HG03108 (cell line): ENCODE measurements around the gene PIEZO1.

ENCODE experiments used
- ATAC-seq: cut with Tn5 transposase; IDR thresholded peaks from one replicate; pipeline ENCODE4 v1.9.1; 2021; ENCODE audit warnings: moderate library complexity; ENCODE audit not compliant: unreplicated experiment

The PIEZO1 gene

DNA sequence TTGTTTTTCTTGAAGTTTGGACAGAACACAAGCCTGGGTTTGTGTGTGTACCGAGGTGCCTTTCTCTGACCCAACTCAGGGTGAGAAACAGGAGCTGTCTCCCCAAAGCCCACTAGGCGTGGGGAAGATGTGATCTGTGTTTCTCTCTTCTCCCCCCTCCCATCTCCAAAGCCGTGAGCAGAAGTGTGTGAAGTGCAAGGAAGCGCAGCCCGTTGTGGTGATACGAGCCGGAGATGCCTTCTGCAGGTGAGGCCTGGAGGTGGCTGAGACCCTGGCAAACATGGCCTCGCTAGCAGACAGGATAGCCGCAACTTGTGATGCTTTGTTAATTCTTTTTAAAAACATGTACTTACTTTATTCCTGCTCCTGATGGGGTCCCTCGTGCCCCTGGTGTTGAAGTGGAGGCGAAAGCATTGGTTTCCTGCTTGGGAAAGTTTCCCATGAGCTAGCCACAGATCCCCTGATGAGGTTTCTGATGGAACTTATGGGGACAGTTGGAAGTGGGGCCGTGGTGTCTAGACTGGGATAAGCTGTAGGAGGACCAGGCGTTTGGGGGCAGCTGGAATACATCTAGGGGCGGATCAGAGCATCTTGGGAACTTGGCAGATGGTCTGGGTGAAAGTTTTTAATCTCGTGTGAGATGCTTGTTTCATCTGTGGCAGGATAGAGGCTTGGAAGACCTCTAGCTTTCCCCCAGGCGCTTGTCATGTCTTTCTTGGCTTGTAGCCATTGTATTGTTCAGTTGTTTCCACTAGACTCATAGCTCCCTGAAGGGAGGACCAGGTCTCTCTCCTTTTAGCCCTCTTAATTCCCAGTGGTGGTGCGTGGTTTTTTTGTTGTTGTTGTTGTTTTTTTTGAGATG, 77.8 kb downstream of the PIEZO1 start:
- no peak for ATAC-seq

DNA sequence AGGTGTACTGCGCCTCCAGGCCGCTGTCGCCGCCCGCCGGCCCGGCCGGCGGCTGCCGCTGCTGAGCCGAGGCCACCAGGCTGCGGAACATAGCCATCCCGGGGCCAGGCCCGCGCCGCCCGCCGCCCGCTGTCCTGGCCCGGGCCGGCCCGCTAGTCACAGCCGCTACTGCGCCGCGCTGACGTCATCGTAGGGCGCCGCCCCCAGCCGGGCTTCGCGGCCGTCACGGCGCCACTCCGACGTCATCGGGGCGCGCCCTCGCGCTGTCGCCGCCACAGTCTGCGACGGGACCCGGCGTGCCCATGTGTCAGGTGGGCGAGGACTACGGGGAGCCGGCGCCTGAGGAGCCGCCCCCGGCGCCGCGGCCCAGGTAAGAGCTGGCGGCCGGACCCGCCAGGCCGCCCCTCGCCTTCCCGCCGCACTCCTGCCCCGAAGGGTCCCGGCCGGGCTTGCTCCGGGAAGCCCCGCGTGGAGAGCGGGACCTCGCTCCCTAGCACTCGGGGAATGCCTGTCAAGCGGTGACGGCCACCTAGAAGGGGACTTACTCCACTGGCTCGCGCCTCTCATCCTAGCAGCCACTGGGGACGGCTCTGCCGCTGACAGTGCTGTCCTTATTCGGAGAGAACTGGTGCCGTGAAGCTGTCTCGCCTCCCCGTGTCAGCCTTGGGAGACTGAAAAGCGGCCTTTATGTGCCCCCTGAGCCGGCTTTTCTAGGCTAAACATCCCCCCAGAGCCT, 78.6 kb downstream of the PIEZO1 start, which contains the start of the genes CTU2 and RNF166:
CTU2 (plus strand) TSS at position 275 of the 736 bp plus-strand sequence; CDS start at position 303, 28 bp downstream.
RNF166 (minus strand) TSS at position 180 of the 736 bp plus-strand sequence; CDS start at position 97, 83 bp downstream.
- ATAC-seq = peak; percentile 46

DNA sequence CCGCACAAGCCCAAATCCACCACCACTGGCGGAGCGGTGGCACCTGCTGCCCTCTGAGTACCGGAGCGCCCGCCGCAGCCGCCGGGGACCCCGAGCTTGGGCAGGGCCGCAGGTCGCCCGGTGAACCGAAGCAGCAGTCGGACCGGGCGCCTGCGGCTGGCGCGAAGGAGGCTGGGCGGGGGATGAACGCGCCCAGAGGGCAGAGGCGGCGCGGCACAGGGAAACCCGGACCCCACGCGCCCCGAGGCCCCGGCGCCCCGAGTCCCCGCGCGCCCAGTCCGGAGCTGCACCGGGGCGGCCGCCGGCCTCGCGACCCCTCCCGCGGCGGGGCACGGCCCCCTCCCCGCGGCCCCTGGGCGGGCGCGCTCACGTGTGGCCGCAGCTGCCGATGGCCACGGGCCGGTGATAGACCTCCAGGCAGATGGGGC, 79.2 kb downstream of the PIEZO1 start:
- ATAC-seq = peak; percentile 6

DNA sequence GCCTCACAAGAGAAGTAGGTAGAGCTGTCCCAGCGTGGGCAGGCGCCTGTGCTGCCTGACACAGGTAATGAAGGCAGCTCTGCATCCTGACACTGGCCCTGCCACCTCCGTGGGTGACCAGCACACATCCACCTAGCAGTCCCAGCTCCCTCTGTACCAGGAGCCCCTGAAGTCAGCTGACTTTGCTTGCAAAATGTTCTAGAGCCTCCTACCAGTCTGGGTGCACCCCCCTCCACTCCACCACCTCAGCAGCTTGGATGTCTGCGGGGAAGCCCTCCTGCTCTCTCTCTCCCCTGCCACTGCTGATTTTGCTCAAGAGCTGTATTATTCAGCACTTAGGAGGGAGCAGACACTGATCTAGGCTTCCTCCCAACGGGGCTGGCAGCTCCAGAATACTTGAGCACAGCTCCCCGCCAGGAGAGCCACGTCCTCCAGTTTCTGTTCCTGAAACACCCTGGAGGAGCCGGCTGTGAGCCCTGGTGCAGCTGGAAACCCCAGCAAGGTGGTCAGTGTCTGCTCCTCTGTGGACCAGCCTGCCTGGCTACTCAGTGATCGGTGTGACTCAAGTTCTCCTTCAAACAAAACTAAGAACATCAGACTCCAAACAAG, 79.8 kb downstream of the PIEZO1 start:
- no peak for ATAC-seq

DNA sequence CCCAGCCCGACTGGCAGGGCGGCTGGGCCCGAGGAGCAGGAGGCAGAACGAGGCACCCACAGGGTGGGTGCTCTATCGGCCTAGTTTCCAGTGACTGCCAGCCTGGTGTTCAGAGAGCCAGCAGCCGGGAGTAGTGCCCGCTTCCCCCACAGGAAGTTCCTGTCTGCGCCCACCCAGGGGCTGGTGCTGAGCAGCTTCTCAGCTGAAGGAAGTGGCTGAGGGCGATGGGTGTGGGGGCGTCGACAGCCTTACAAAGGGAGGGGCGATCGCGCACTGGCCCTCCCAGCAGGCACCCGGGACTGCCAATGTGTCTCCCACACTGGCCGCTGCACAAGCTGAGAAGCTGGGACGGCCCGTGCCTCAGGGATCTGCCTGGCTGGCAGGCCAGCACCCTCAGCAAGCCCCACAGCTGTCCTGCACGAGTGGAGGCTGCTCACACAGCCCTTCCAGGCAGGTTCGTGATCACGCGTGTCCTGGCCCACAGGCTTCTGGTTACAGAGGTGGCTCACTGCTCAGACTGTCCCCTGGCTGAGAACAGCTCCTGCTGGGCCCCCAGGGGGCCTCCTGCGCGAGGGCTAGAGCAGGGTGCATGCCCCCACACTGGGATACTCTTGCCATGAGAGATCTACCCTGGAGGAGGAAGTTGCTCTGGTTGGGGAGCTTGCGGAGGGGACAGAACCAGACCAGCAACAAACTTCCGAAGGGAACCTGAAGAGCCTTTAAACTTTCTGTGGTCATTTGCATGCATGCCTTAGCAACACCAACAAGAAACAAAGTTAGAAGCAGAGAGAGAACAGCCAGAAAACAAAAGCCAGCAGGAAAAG, 81.3 kb downstream of the PIEZO1 start:
- no peak for ATAC-seq

DNA sequence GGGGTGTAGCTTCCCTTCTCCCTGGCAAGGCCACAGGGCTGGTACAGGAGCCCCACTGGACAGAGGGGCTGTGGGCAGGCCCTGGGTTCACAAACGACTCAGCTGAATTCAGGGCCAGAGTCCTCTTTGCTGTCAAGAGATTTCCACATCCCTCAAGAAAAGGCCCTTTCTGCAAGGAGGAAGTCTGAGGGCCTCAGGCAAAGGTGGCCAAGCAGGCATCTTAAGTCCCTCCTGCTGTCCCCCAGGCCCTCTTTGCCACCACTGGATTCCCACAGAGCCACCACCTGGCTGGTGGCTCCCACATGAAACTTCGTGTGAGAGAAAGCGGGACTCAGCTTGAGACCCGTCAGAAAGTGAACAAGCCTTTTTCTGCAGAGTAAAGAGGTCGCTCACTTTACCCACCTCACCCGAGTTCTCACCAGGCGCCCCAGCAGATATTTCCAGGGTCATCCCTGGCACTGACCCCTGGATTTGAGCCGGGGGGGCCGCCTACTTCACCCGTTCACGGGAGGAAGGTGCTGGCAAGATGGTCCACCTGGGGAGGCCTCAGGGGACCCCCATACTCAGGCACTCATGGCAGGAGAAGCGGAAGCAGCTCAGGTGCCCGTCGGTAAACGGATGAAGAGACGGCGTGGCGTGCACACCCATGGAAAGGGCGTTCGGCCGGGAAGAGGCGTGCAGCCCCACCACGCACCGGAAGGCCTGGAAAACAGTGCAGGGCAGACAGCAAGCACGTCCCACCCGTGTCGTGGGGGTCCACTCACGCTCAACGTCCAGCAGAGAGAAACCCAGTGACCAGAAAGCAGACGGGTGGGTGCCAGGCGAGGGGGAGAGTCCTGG, 82.4 kb downstream of the PIEZO1 start:
- no peak for ATAC-seq

DNA sequence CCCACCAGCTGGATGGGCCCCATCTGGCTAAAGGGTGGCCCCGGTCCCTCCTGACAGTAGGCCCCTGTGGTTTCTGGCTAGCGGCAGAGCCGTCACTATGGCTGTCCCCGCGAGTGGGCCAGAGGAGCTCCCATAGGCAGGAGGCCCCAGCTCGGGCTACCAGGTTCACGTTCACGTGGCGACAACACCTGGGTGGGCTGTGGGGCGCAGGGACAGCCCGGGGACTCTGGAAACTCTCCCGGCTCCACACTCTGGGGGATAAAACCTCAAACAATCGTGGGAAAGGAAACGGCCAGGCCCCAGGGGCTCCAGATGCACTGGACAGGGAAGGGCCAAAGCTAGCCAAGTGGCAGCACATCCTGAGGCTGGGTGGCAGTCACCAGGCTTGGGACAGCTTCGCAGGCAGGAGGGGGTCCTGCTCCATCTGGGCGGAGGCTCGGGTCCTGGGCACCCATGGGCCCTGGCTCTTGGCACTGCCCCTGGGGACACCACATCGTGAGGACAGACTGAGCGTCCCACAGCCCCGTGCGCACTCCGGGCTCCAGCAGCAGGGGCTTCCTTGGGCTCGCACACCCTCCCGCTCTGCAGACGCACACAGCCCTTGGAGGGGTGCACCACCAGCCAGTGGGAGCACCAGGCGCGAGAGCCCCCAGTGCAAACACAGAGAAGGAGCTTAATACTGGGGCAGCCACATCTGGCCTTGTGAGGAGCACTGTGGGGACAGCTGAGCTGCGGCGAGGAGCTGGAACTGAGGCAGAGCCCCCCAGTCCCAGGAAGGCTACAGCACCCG, 83.2 kb downstream of the PIEZO1 start:
- ATAC-seq = no peak

DNA sequence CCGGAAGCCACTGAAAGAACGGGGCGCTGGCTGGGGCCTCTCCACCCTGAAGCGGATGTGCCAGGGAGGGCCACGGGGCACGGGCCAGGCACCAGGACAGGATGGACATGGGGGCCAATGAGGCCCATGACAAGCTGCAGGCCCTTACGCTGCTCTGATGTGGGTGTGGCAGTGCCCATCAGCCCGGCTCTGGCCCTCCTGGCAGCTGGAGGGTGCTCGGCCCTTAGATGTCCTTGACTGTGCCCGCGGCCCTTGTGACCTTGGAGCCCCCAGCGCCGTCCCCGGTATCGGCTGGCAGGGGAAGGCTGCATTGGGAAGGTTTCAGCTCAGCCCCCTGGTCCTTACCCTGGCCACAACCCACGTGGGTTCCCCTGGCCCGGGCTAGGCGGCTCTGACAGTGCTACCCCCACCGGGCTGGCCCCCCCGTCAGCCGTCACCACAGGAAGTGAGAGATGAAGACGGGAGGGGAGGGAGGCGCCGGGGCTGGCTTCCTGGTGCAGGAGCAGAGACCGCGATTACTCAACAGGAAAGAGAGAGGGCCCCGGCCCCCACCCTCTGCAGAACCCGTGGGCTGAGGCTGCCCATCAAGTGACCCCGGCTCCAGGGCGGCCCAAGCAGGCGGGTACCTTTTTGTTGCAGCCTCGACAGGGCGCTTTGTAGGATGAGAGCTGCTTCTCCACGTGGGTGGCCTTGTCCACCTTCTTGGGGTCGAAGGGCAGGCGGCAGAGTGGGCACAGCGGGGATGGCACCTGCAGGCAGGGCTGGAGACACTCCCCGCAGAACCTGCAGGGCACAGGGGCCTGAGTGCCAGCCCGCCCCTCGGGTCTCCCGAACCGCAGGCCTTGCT, 84.2 kb downstream of the PIEZO1 start:
- ATAC-seq = peak; percentile 49

DNA sequence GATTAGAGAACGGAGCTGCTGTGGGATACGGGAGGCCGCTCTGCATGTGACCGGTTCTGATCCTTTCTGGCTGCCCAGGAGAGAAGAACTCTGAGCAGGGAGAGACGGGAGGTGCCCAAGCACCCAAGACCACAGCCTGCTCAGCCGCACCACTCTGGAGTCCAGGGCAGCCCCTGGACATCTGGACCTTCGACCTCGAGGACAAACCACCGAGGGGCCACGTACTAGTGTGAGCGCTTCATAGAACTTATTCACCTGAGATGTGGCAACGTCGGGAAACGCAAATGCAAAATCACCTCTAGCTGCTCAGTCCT, 84.7 kb downstream of the PIEZO1 start:
- no peak for ATAC-seq

DNA sequence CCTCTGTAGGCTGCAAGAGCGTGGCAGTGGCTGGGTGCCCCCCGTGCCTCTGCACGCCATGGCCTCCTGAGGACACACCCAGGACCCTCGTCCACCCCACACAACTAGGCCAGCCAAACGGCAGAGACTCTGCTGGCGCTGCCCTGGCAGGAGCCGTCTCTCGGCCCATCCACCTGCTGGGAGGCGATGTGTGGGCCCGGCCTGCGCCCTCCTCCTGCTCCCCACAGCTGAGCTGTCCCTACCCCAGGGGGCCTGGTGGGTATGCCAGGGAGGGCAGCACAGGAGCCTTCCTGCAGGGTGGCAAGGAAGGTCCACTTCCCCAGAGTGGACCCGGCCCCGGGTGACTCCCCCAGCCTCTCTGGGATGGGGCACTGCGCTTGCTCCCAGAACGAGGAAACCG, 85.8 kb downstream of the PIEZO1 start:
- ATAC-seq = no peak

DNA sequence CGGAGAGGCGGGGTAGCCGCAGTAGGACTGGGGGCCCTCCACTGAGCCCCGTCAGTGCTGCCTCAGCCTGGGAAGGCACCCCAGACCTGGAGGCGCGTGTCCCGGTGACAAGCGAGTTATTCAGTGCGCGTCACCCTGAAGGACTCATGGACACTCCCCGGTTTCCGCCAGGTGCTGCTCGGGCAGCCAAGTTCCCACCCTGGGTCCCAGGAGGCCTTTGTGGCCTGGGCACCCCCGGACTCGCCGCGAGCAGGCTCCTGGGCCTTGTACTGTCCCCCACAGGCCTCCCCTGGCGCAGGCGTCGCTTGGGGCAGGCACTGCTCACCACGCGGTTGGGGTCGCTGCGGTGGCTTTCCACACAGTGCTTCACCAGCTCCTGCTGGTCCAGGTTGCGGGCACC, 86.4 kb downstream of the PIEZO1 start:
- ATAC-seq = no peak

DNA sequence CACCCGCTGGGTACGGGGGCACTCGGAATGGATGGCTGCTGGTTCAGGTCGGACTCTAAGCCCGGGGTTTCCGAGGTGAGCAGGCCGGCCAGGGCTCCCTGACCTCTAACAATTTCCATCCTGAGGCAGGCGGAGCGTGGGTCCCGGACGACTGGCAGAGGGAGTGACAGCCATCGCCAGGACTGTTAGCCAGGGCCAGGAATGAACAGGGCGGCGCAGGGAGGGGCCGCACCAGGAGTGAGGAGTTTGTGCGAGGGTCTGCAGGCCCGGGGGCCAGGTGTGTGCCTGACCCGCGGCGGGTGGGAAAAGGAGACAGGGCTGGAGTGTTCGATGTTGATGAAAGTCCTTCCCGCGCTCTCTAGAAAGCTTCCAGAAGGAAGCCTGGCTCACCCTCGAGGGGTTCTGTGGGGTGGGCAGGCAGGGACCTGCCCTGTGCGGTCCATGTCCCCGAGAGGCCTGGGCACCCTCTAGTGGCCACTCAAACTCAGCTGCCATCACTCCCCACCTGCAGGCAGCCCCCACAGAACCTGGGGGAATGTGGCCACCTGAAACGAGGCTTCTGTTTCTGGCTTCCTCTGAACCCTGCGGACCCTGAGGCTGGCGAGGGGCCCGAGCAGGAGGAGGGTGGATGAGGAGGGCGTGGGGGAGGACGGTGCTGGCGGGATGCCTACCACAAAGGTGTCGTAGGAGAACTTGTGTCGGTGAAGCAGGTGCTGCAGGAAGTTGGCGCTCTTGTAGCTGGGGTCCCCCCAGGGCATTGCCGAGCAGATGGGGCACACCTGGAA, 87.0 kb downstream of the PIEZO1 start:
- ATAC-seq = no peak

DNA sequence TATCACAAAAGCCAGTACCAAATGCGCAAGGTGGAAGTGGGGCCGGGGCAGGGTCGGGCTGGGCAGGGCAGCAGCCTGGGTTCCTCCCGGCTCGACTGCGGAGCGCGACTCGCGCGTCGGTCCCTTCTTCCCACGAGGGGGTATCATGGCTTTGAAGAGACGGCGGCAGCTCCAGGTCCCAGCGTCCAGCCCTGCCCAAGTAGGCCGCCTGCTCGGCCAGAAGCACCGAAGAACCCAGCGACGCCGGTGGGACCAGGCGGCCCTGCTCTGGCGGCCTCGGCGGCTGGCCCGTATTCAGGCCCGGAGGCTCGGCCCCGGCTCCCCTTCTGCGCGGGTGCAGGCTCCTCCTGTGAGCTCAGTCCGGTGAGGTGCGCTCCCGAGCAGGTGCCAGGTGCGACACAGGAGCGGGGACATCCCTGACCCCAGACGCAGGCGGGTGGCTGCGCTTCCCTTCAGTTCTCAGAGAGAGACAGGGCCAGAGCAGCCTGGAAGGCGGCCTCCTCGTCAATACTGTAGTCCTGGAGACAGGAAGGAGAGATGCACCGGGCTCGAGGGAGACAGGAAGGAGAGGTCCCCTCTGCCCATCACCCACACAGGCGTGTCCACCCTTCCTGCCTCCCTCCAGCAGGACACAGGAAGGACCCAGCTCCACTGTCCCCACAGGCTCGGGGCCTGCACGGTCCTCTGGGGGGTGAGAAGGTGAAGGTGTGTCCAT, 87.7 kb downstream of the PIEZO1 start:
- no peak for ATAC-seq

DNA sequence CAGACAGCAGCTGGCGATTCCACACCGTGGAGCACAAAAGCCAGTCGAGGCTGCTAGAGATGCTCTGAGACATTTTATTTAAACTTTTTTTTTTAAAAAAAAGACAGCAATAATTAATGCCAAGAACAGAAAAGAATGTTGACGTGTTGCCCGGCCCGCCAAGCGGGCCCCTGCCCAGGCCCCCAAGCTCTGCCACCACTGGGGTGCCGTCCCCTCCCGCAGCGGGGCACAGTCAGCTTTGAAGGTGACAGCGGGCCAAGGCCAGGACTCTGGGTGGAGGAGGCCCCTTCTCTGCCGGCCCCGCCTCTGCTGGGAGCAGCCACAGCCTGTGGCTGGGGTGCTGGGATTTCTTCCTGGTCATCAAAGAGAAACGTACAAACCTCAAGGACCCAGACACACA, 88.6 kb downstream of the PIEZO1 start:
- no peak for ATAC-seq

DNA sequence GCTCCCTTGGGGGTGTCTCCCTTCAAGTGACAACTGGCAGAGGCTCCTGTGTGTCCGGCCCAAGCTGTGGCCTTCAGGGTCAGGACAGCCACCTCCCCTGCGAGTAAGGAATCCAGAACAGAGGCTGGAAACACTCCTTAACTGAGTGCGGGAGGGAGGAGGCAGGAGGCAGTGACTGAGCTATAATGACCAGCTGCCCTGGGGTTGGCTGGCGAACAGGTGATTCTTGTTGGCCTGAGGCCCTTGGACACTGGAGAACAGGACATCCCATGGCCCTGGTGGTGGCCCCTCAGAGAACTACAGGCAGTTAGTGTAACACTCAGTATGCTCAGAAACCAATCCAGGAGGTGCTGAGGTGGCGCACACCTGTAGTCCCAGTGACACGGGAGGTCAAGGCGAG, 89.3 kb downstream of the PIEZO1 start:
- ATAC-seq = no peak

DNA sequence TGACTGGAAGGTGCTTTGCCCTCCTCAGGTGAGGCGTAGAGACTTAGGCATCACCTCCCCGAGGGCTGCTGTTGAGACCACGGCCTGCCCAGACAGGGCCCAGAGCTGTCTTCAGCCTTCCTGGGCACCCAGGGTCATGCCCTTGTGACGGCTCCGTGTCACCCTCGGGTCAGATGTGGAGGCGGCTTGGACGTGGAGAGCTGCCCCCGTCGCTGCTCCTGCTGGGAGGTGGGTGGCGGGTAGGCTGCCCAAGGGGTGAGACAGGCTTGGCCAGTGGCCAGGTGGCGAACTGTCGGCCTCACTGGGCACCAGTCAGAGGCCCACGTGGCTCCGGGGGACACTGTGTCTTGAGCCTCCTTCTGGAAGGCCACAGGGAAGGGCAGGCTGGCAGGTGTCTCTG, 89.8 kb downstream of the PIEZO1 start:
- ATAC-seq = no peak
